CD4-positive, alpha-beta T cell treated with Interferon gamma for 1 hour (primary cell): ENCODE measurements around the gene RAB27A.
"Not testable (repeated sequence)": the region's sequence is repeated elsewhere in the genome, so short reads cannot be mapped to it uniquely, and the experiment has no call there.

Experiments
- DNase-seq: peaks from one replicate; pipeline ENCODE4 v3.0.0-alpha.2; 2020

The RAB27A gene

GRCh38 chr15:55281517-55282228 is 7.9 kb downstream of the RAB27A start:
- no peak for DNase-seq

- DNase-seq = peak; percentile 19
These were observed 9.0 kb downstream of the RAB27A start for GRCh38 chr15:55280589-55280988.

DNA sequence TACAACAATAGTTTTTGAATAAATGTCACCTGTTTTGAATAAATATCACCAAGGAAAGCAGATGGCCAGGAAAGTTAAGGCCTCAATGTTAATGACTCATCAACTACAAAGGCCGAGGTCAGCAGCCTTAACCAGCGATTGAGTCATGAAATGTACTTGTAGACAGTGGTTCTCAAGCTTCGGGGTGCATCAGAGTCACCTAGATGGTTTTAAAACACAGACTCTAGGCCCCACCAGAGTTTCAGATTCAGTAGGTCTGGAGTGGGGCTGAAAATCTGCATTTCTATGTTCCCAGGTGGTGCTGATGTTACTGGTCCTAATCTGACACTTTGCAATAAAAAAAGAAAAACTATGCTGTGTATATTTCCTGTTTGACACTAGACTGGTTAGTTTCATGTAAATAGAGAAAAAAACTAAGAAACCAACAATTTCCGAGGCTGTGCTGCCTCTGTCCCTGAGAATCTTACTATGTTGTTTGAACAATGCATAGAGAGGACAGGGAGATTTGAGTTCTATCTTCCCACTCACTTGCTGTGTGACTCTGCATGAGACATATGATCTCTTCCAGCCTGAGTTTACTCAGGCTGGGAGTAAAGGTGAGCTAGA is 9.8 kb downstream of the RAB27A start:
- DNase-seq = peak; percentile 60

DNA sequence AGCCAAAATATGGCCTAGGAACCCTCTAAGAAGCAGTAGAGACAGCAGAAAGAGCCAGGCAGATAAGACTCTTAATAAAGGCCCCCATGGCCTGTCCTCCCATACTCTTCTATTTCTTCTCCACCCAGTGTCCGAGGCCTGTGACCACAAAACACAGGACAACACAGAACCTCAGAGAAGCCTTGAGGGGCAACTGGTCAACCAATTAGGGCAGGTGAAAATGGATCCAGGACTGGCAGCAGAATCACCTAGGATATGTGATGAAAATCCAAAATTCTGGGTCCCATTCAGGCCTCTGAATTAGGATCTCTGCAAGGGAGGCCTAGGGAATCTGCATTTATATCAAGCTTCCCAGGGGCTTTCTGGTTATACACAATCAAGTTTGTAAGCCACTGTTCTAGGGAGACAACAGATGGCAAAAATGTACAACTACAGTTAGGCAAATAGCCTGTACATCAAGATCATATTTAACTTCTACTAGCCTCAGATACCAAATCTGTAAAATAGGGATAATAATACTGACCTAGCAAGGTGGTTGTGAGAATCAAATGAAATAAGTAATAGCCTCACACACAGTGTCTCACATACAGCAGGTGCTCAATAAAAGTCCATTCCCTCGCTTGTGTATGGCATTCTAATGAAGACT is 10.4 kb downstream of the RAB27A start:
- DNase-seq = no peak

GRCh38 chr15:55277715-55278114 is 11.9 kb downstream of the RAB27A start:
- no peak for DNase-seq

GRCh38 chr15:55277116-55277564 is 12.5 kb downstream of the RAB27A start:
- peak; percentile 58 for DNase-seq

GRCh38 chr15:55276324-55276723 is 13.3 kb downstream of the RAB27A start:
- DNase-seq = peak; percentile 9

DNA sequence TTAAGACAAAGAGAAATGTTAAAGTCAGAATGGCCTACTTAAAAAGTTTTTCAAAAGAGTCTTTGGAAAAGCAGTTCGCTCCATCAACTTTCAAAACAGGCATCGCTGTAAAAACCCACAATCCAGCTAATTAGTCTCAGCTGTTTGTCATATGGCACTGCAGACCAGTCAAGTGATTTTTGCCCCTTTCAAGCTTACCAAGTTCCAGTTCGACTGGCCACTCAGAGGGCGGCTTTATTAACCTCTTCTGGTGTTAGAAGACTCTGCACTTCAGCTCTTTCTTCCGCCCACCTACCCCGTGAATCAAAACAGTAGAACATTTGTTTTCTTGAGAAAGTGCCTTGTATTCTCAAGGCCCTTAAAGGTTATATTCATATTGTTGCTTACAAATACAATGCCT is 19.3 kb downstream of the RAB27A start:
- no peak for DNase-seq

DNA sequence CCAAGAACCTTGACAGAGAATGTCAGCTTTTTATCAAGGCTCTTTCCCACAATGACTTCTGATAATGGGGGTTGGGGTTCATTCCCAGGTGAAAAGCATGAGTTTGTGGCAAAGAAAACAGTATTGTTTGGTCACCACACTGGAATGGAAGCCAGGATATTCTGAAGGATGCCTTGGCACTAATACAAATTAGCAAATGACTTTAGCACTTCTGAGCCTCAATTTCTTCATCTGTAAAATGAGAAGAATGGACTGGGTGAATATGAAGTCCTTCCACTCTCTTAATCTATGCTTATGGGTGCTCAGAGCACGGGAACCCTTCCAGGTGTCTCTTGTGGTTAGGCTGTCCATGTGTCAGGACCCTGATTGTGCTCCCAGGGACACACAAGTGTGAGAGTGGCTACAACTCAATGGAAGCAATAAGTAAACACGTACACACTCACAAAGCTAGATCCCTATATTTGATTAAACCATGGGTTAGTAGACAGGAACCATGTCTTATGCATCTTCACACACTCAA is 21.4 kb downstream of the RAB27A start:
- DNase-seq = no peak

GRCh38 chr15:55267401-55268175 is 22.0 kb downstream of the RAB27A start:
- DNase-seq = peak; percentile 76

GRCh38 chr15:55266547-55266946 is 23.1 kb downstream of the RAB27A start:
- DNase-seq = no peak

- no peak for DNase-seq
These were observed 29.0 kb downstream of the RAB27A start for GRCh38 chr15:55260562-55261131.

DNA sequence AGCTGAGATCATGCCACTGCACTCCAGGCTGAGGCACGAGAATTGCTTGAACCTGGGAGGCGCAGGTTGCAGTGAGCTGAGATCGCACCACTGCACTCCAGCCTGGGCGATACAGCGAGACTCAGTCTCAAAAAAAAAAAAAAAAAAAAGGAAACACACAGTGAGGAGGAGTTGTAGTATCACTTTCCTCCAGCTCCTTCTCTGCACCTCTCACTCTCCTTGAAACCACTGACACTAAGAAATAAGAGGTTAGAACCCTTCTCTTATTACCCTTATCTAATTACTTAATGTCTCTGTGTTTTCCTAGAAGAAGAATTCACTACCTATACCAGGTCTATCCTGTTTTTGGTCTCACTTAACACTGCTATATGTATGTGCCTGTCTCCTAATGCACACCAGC is 31.7 kb downstream of the RAB27A start:
- no peak for DNase-seq

DNA sequence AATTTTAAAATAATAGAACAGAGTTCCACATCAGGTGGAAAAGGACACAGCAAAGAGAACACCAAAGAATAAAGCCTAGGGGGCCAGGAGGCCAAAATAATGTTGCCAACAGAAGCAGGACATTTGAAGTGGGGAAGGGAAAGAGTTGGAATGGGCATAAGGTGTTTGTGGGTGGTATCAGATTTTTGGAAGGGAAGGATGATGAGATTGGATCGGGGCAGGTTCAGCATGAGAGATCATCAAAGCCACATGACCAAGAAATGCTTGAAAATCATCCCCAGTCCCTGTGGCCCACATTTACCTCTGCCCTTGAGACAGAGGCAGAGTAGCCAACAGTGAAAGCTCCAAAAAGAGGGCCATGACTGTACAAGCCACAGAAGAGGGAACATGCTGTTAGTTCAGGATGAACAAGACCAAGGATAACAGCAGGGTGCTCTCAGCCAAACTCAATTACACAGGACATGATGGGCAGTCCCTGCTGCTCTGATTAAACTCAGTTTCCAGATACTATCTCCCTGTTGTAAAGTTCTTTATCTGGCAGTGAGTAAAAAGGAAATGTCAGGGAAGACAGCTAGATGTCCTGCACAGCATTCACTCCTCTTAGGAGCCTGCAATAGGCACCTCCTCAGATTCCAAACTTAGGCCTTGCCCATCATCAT is 32.5 kb downstream of the RAB27A start:
- DNase-seq = no peak

DNA sequence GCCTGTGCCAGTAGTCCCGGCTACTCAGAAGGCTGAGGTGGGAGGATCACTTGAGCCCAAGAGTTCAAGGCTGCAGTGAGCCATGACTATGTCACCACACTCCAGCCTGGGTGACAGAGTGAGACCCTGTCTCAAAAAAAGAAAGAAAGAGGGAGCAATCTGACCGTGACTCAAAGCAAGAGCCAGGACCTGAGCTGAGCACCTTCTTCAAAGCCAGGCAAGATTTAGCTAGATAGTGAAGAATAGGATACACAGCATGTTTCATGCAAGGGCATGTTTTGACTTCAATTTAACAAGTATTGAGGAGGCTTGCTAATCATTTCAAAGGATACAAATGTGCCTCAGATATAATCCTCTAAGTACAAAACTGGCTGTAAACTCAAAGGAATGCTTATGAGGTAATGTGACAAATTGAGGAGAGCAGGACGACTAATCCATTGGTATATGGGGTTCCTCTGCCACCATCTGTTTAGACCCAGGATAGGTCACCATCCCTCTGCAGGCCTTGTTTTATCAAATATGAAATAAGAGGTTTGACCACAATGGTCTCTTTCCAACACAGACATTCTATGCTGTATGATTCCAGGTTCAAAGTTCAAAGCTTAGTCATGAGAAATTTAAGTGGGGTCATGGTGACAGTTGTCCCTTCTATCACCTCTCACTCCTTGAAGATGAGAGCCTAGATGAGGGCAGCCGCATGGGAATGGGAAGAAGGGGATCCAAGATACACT is 33.2 kb downstream of the RAB27A start:
- no peak for DNase-seq

DNA sequence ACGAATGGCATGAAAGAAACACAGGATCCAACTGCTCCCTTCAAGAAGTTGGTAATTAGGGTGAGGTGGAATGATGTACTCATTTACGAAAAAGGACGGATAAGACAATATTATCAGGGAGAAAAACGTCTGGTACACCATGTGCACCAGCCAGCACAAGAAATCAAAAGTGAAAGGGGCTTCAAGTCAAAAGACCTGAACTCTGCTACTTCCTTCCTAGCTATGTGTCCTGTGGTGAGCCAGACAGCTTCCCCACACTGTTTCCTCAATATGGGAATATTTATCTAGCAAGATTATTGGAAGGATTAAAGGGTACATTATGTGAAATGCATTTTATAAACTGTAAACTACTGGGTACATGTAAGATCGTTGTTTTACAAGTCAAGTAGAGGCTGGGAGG is 33.9 kb downstream of the RAB27A start:
- DNase-seq = no peak

GRCh38 chr15:55254916-55255679 is 34.5 kb downstream of the RAB27A start:
- DNase-seq = no peak

DNA sequence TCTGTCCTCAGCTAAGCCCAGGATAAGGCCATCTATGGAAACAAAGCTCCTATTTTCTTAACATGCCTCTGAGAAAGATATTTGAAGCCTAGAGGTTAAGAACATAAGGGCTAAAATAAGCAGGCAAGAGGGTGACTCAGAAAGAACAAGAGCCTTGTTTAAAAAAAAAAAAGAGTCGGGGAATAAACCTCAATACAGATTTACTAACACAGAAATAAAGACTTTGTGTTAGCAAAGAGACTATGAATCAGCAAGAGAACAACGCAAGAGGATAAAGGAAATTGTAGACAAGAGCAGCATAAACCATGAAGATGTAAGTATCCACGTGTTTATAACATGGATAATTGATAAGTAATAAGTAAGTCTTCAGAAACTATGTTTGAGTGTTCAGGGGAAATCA is 36.0 kb downstream of the RAB27A start:
- DNase-seq = no peak

GRCh38 chr15:55252201-55252600 is 37.4 kb downstream of the RAB27A start:
- DNase-seq = not testable (repeated sequence)

GRCh38 chr15:55250941-55251340 is 38.7 kb downstream of the RAB27A start:
- no peak for DNase-seq

GRCh38 chr15:55250392-55250791 is 39.2 kb downstream of the RAB27A start:
- DNase-seq = peak; percentile 26
